GM12878 (cell line): Measurements from ENCODE around the gene RASGRP3.
A peak's percentile ranks its signal among the peaks of the same experiment; 100 is the strongest.

Experiments used
- CBFB ChIP-seq: IDR thresholded peaks from 2 replicates; pipeline ENCODE4 v1.6.1; 2016; ENCODE audit warnings: antibody characterized with exemption, low read depth
- CTCF ChIP-seq, 3 experiments: IDR thresholded peaks in 2 of 3; conservative IDR thresholded peaks in 1 of 3; 2 replicates each; pipeline ENCODE4 v1.5.1; 2011; ENCODE audit warnings: low read depth in 3 of 3, low read length in 3 of 3, mild to moderate bottlenecking in 3 of 3, control low read depth in 2 of 3, moderate library complexity in 2 of 3, inconsistent platforms in 1 of 3, mixed read lengths in 1 of 3; ENCODE audit not compliant: control insufficient read depth in 2 of 3, insufficient read depth in 1 of 3; ENCODE audit errors: extremely low read depth in 1 of 3
- EZH2 ChIP-seq: IDR thresholded peaks from 2 replicates; pipeline ENCODE4 v1.6.1; 2012; ENCODE audit warnings: low read depth, mild to moderate bottlenecking, control low read depth, inconsistent platforms, low read length, borderline replicate concordance; ENCODE audit not compliant: control insufficient read depth
- MTA3 ChIP-seq: IDR thresholded peaks from 2 replicates; pipeline ENCODE4 v1.6.1; 2012; ENCODE audit warnings: low read length, inconsistent platforms, borderline replicate concordance
- NR2C2 ChIP-seq: IDR thresholded peaks from 2 replicates; pipeline ENCODE4 v1.6.1; 2011; ENCODE audit warnings: borderline replicate concordance, low read depth; ENCODE audit not compliant: control insufficient read depth, insufficient read length
- POLR2AphosphoS5 ChIP-seq: IDR thresholded peaks from 2 replicates; pipeline ENCODE4 v1.6.1; 2011; ENCODE audit warnings: mild to moderate bottlenecking, low read length, inconsistent platforms
- RFX5 ChIP-seq: IDR thresholded peaks from 2 replicates; pipeline ENCODE4 v1.6.1; 2011; ENCODE audit warnings: low read depth, low read length, improper control_type of control experiment
- RUNX3 ChIP-seq: IDR thresholded peaks from 2 replicates; pipeline ENCODE4 v1.6.1; 2012; ENCODE audit warnings: low read length, inconsistent platforms
- SIX5 ChIP-seq: IDR thresholded peaks from 2 replicates; pipeline ENCODE4 v1.6.1; 2011; ENCODE audit warnings: mild to moderate bottlenecking, low read depth, low read length, moderate library complexity; ENCODE audit not compliant: severe bottlenecking
- TCF12 ChIP-seq: IDR thresholded peaks from 2 replicates; pipeline ENCODE4 v1.6.1; 2011; ENCODE audit warnings: low read depth, mild to moderate bottlenecking, low read length
- ZNF24 ChIP-seq: fragments of 450-650 bp; IDR thresholded peaks from 2 replicates; pipeline ENCODE4 v1.6.1; 2017; ENCODE audit warnings: antibody characterized with exemption, mild to moderate bottlenecking
- TF ChIP-seq, protein P1 (sequence below): IDR thresholded peaks from 2 replicates; pipeline ENCODE4 v1.6.1; 2012; ENCODE audit warnings: improper control_type of control experiment, low read depth, low read length; ENCODE audit not compliant: insufficient replicate concordance

DNA sequence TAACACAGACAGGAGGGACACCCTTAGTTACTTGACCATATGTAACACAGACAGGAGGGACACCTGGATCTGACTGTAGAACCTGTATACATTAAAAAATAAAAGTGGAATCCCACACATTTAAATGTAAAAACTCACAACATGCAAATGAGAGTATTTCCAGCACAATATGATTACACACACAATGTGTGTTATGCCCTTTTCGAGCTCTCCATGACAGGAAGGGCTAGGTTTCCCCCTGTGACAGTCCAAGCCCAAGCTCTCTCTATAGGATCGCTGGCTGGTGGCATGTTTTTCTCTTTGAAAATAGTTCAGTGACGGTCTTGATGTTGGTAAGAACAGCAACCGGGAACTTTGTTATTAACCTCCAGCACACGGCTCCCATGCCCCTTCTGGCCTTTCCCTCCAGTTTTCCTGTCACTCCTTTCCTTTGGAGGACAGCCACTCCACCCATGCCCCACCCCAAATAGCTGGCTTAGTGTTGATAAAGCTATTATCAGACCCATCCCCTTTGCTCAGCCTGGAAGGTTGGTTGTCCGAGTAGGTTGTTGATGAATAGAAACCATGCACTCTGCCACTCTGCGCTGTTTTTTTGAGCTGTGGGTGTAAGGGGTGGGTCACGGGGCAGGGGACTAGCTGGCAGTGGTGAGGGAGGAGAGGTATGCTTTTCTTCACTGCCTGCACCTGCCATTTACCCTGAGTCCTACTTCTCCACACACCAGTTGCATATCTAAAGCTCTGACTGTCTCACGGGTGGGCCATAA is 2.7 kb downstream of the RASGRP3 start:
- no peak for TF ChIP-seq TCF12
- TF ChIP-seq ZNF24, result no peak
- no peak for TF ChIP-seq RFX5
- TF ChIP-seq, protein P1, sequence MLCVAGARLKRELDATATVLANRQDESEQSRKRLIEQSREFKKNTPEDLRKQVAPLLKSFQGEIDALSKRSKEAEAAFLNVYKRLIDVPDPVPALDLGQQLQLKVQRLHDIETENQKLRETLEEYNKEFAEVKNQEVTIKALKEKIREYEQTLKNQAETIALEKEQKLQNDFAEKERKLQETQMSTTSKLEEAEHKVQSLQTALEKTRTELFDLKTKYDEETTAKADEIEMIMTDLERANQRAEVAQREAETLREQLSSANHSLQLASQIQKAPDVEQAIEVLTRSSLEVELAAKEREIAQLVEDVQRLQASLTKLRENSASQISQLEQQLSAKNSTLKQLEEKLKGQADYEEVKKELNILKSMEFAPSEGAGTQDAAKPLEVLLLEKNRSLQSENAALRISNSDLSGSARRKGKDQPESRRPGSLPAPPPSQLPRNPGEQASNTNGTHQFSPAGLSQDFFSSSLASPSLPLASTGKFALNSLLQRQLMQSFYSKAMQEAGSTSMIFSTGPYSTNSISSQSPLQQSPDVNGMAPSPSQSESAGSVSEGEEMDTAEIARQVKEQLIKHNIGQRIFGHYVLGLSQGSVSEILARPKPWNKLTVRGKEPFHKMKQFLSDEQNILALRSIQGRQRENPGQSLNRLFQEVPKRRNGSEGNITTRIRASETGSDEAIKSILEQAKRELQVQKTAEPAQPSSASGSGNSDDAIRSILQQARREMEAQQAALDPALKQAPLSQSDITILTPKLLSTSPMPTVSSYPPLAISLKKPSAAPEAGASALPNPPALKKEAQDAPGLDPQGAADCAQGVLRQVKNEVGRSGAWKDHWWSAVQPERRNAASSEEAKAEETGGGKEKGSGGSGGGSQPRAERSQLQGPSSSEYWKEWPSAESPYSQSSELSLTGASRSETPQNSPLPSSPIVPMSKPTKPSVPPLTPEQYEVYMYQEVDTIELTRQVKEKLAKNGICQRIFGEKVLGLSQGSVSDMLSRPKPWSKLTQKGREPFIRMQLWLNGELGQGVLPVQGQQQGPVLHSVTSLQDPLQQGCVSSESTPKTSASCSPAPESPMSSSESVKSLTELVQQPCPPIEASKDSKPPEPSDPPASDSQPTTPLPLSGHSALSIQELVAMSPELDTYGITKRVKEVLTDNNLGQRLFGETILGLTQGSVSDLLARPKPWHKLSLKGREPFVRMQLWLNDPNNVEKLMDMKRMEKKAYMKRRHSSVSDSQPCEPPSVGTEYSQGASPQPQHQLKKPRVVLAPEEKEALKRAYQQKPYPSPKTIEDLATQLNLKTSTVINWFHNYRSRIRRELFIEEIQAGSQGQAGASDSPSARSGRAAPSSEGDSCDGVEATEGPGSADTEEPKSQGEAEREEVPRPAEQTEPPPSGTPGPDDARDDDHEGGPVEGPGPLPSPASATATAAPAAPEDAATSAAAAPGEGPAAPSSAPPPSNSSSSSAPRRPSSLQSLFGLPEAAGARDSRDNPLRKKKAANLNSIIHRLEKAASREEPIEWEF, result no peak
- TF ChIP-seq CTCF (IDR thresholded peaks at IDR 0.05 in 2 of 3, conservative IDR thresholded peaks at IDR 0.05 in 1 of 3; ENCODE audit: control insufficient read depth in 2 of 3, extremely low read depth in 1 of 3, insufficient read depth in 1 of 3, low read depth in 3 of 3, low read length in 3 of 3), result no peak
- TF ChIP-seq EZH2, result no peak
- TF ChIP-seq NR2C2, result no peak
- TF ChIP-seq RUNX3, result no peak; the same call in 1 of the 2 replicates
- TF ChIP-seq MTA3, result no peak
- no peak for TF ChIP-seq SIX5
- TF ChIP-seq CBFB, result no peak
- peak; percentile 74 for TF ChIP-seq POLR2AphosphoS5
